GM23338 (cell line): Measurements from ENCODE around the gene SPOUT1. TPM values are rescaled to one million over a fixed set of nuclear protein-coding genes. Genes with fewer than 3 reads are reported as not detected.

Source experiments
- ATAC-seq: fragments of 200-7000 bp; cut with Tn5 transposase; 3 replicates; pipeline ENCODE4 v1.9.1; 2020
- DNase-seq: peaks from one replicate; pipeline ENCODE4 v3.0.0-alpha.2; 2015; ENCODE audit warnings: low spot score
- H2AFZ ChIP-seq: fragments of 200-600 bp; sonication (generic); 2 replicates; pipeline ENCODE4 v1.8.0; 2016; ENCODE audit warnings: antibody characterized with exemption, mild to moderate bottlenecking, moderate library complexity
- H3F3A ChIP-seq: fragments of 200-600 bp; sonication (generic); replicated peaks from 2 replicates; pipeline ENCODE4 v1.8.0; 2017; ENCODE audit warnings: antibody characterized with exemption, mixed run types, low read depth
- H3K27ac ChIP-seq: fragments of 200-600 bp; sonication (generic); 2 replicates; pipeline ENCODE4 v1.6.1; 2016; ENCODE audit warnings: low read depth
- H3K27me3 ChIP-seq: fragments of 200-600 bp; sonication (generic); 2 replicates; pipeline ENCODE4 v1.8.0; 2016; ENCODE audit warnings: mild to moderate bottlenecking, mixed run types, moderate library complexity; ENCODE audit not compliant: insufficient read depth
- H3K36me3 ChIP-seq: fragments of 200-600 bp; sonication (generic); 2 replicates; pipeline ENCODE4 v1.8.0; 2016; ENCODE audit warnings: mild to moderate bottlenecking; ENCODE audit not compliant: insufficient read depth
- H3K4me1 ChIP-seq: fragments of 200-600 bp; sonication (generic); 2 replicates; pipeline ENCODE4 v1.8.0; 2016; ENCODE audit warnings: mild to moderate bottlenecking, moderate library complexity; ENCODE audit not compliant: insufficient read depth
- H3K4me2 ChIP-seq: fragments of 200-600 bp; sonication (generic); 2 replicates; pipeline ENCODE4 v1.7.1; 2017; ENCODE audit warnings: mixed run types
- H3K4me3 ChIP-seq: fragments of 200-600 bp; sonication (generic); 2 replicates; pipeline ENCODE4 v1.6.1; 2016; ENCODE audit warnings: mixed run types
- H3K79me2 ChIP-seq: fragments of 200-600 bp; sonication (generic); replicated peaks from 2 replicates; pipeline ENCODE4 v1.8.0; 2017; ENCODE audit warnings: mild to moderate bottlenecking; ENCODE audit not compliant: insufficient read depth
- H3K9me2 ChIP-seq: fragments of 200-600 bp; sonication (generic); 2 replicates; pipeline ENCODE4 v1.8.0; 2017; ENCODE audit not compliant: insufficient read depth
- H4K20me1 ChIP-seq: fragments of 200-600 bp; sonication (generic); replicated peaks from 2 replicates; pipeline ENCODE4 v1.8.0; 2017; ENCODE audit warnings: mild to moderate bottlenecking; ENCODE audit not compliant: insufficient read depth
- H3K27ac Mint-ChIP-seq: 2 replicates; pipeline ENCODE4 v1.8.0; 2020; ENCODE audit warnings: inconsistent platforms, mild to moderate bottlenecking, moderate library complexity, mixed read lengths
- H3K27me3 Mint-ChIP-seq: 3 replicates; pipeline ENCODE4 v1.8.0; 2022; ENCODE audit warnings: low read depth, mild to moderate bottlenecking, moderate library complexity, mixed read lengths, inconsistent platforms; ENCODE audit not compliant: insufficient read depth, poor library complexity
- H3K36me3 Mint-ChIP-seq: 3 replicates; pipeline ENCODE4 v1.8.0; 2021; ENCODE audit warnings: low read depth, mild to moderate bottlenecking, inconsistent platforms, moderate library complexity, mixed read lengths
- H3K4me1 Mint-ChIP-seq: 3 replicates; pipeline ENCODE4 v1.8.0; 2020; ENCODE audit warnings: mild to moderate bottlenecking, inconsistent platforms, mixed read lengths
- H3K4me3 Mint-ChIP-seq: 3 replicates; pipeline ENCODE4 v1.8.0; 2021; ENCODE audit warnings: moderate library complexity, mild to moderate bottlenecking, inconsistent platforms, mixed read lengths
- H3K9me3 Mint-ChIP-seq: 3 replicates; pipeline ENCODE4 v1.8.0; 2020; ENCODE audit warnings: moderate library complexity, mild to moderate bottlenecking, inconsistent platforms, mixed read lengths
- CREB1 ChIP-seq: fragments of 250-450 bp; sonication (Bioruptor Pico); IDR thresholded peaks from 2 replicates; pipeline ENCODE4 v1.5.0; 2020; ENCODE audit warnings: low read depth, mild to moderate bottlenecking, moderate library complexity
- CTCF ChIP-seq, 2 experiments: fragments of 200-600 bp in 1 of 2; sonication (generic) in 1 of 2; conservative IDR thresholded peaks; 2 replicates each; pipeline versions ENCODE4 v1.5.1 to v1.6.1; 2016 to 2017; ENCODE audit warnings: antibody characterized with exemption in 2 of 2, low read depth in 2 of 2, mild to moderate bottlenecking in 2 of 2, moderate library complexity in 1 of 2
- ETS1 ChIP-seq: IDR thresholded peaks from 2 replicates; pipeline ENCODE4 v1.6.1; 2016; ENCODE audit warnings: antibody characterized with exemption
- EZH2phosphoT487 ChIP-seq: fragments of 200-600 bp; sonication (generic); IDR thresholded peaks from one replicate; pipeline ENCODE4 v1.8.1; 2018; ENCODE audit warnings: antibody characterized with exemption; ENCODE audit not compliant: unreplicated experiment
- NANOG ChIP-seq: IDR thresholded peaks from 2 replicates; pipeline ENCODE4 v1.6.1; 2016; ENCODE audit warnings: antibody characterized with exemption, borderline replicate concordance
- POLR2AphosphoS5 ChIP-seq: IDR thresholded peaks from 2 replicates; pipeline ENCODE4 v1.6.1; 2016; ENCODE audit warnings: antibody characterized with exemption, low read depth
- REST ChIP-seq: IDR thresholded peaks from one replicate; pipeline ENCODE4 v1.6.1; 2018; ENCODE audit warnings: antibody characterized with exemption; ENCODE audit not compliant: unreplicated experiment
- STAT1 ChIP-seq: IDR thresholded peaks from one replicate; pipeline ENCODE4 v1.6.1; 2016; ENCODE audit warnings: antibody characterized with exemption; ENCODE audit not compliant: unreplicated experiment
- ZNF114 ChIP-seq: fragments of 250-450 bp; sonication (Bioruptor Pico); IDR thresholded peaks from 2 replicates; pipeline ENCODE4 v1.5.0; 2020; ENCODE audit warnings: mild to moderate bottlenecking, moderate library complexity
- ZNF331 ChIP-seq: fragments of 250-450 bp; sonication (Bioruptor Pico); IDR thresholded peaks from 2 replicates; pipeline ENCODE4 v1.5.0; 2020; ENCODE audit warnings: low read depth, mild to moderate bottlenecking, moderate library complexity
- polyA plus RNA-seq: library from polyadenylated mRNA; unstranded; fragments of >200 nt; fragmentation: Nextera tagmentation; extraction: Ambion mirVana; gene quantifications from 2 replicates; pipeline ENCODE4 v1.2.1, GENCODE V29; 2016
- total RNA-seq: library from RNA; depleted of rRNA; stranded (reverse); fragments of >200 nt; shearing (Covaris generic); gene quantifications from 2 replicates; pipeline ENCODE4 v1.2.3, GENCODE V29; 2014

SPOUT1 gene
- total and polyA plus RNA-seq, 2 experiments from 2014 or later: 28.5 to 50.9 TPM

- H3K79me2 ChIP-seq: peaks cover 9% of the 10 kb centered on the region
- Mint-ChIP-seq H3K27ac (no peak overlapping the region), H3K9me3 (no peaks in the 10 kb centered on the region), H3K4me3 (no peak overlapping the region), H3K36me3 (peaks cover 28% of the 10 kb centered on the region), H3K4me1 (peaks cover under 1% of the 10 kb centered on the region; the same call in 2 of the 3 replicates), H3K27me3 (peaks cover 7% of the 10 kb centered on the region)
- no peaks in the 10 kb centered on the region for H4K20me1 ChIP-seq
- no peak overlapping the region for H3K4me3 ChIP-seq
- peaks cover 2% of the 10 kb centered on the region for H3K4me1 ChIP-seq
- H3K4me2 ChIP-seq: no peak overlapping the region
- H3F3A ChIP-seq: no peaks in the 10 kb centered on the region; the same call in 1 of the 2 replicates
- no peak for TF ChIP-seq POLR2AphosphoS5
- no peak for TF ChIP-seq STAT1
- TF ChIP-seq ZNF331 (CRISPR knock-in tag): no peak
- TF ChIP-seq ZNF114 (CRISPR knock-in tag): no peak
- no peak for TF ChIP-seq EZH2phosphoT487
- no peak for TF ChIP-seq CREB1 (CRISPR knock-in tag)
- TF ChIP-seq ETS1: no peak
- TF ChIP-seq CTCF (conservative IDR thresholded peaks at IDR 0.05; ENCODE audit: low read depth in 2 of 2): no peak
- TF ChIP-seq NANOG: no peak
- no peak for TF ChIP-seq REST
- H3K27me3 ChIP-seq: no peaks in the 10 kb centered on the region
- no peaks in the 10 kb centered on the region; the same call in 1 of the 2 replicates for H3K36me3 ChIP-seq
- no peak overlapping the region for H3K27ac ChIP-seq
- no peaks in the 10 kb centered on the region for H3K9me2 ChIP-seq
- H2AFZ ChIP-seq: no peak overlapping the region
- ATAC-seq (no peak), DNase-seq (no peak)
Measured at GRCh38 chr9:128792978-128793686, 36.5 kb downstream of the SPOUT1 start.
